Measurements from ENCODE around the gene CDK8.

DNA sequence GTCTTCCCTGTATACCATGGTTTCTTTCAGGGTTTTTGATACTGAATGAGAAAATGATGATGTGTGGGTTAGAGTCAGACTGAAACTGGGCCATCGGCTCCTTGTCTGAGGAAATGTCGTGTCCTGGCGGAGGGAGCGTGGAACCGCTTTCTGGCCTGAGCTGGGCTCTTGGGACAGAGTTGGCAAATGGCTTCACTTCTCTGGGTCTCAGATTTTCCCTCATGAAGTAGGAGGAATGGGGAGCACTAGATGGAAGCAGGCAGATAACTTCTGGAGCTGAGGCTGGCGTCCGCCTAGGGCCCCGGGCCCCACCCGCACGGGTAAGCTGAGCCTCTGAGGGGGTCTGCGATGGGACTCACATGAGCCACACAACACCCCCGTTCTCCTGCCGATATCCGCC, 170.3 kb downstream of the CDK8 start:
- TF ChIP-seq CTCF (conservative IDR thresholded peaks at IDR 0.05 in 1 of 2, IDR thresholded peaks at IDR 0.05 in 1 of 2; ENCODE audit: low read depth in 1 of 2, low read length in 2 of 2) (no peak), EZH2 (IDR thresholded peaks at IDR 0.05; ENCODE audit: low read length, missing control alignments) (no peak)
